ENCODE data around the gene PCBP3. TPM values are rescaled to one million over a fixed set of nuclear protein-coding genes. Genes with fewer than 3 reads are reported as not detected.

Gene PCBP3
- total RNA-seq, 1 experiment from 2014 or later = 10.9 TPM

DNA sequence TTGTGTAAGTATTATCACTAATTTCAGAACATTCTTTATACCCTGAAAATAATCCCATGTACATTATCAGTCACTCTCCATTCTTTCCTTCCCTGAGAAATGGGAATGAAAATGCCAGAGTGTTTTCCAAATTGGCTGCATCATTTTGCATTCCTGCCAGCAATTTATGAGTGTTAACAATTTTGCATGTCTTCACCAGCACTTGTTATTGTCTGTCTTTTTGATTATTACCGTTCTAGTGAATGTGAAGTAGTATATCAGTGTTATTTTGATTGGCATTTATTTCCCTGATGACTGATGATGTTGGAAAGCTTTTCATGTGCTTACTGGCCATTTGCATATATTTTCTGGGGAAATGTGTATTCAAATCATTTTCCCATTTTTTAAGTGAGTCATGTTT is 71.9 kb downstream of the PCBP3 start:
- Histone ChIP-seq H3K79me2 (ENCODE audit: insufficient read depth, low read length) (no peaks in the 10 kb centered on the region), H3K23ac (ENCODE audit: insufficient read length, low read depth, low read length) (no peak overlapping the region), H3K4me2 (ENCODE audit: insufficient read depth, insufficient read length, low read length) (no peak overlapping the region), H2BK120ac (ENCODE audit: low read depth, low read length, poor library complexity, severe bottlenecking) (no peak overlapping the region), H3T11ph (ENCODE audit: low read length) (no peak overlapping the region), H4K8ac (replicated peaks; ENCODE audit: insufficient read length, low read depth, low read length) (no peak overlapping the region), H3K9ac (ENCODE audit: extremely low read depth, insufficient read length, low read length) (no peak overlapping the region), H3K4ac (ENCODE audit: low read depth, low read length) (no peak overlapping the region), H4K5ac (ENCODE audit: insufficient read length, low read depth, low read length) (no peak overlapping the region), H2AFZ (ENCODE audit: low read length) (no peak overlapping the region), H2AK5ac (ENCODE audit: insufficient read length, low read length) (no peak overlapping the region), H3K9me3 (ENCODE audit: control insufficient read depth, low read depth, low read length) (no peaks in the 10 kb centered on the region), H3K18ac (ENCODE audit: insufficient read length, low read depth, low read length) (no peak overlapping the region), H2BK20ac (ENCODE audit: low read depth, low read length, poor library complexity, severe bottlenecking) (no peak overlapping the region), H2BK12ac (ENCODE audit: insufficient read length, low read depth, low read length) (no peak overlapping the region), H3K56ac (ENCODE audit: insufficient read length, low read depth, low read length) (no peak overlapping the region), H3K79me1 (ENCODE audit: insufficient read depth, low read depth, low read length, poor library complexity, severe bottlenecking) (no peaks in the 10 kb centered on the region), H4K91ac (ENCODE audit: insufficient read length, low read depth, low read length) (no peak overlapping the region), H3K23me2 (ENCODE audit: insufficient read length, low read depth, low read length, poor library complexity, severe bottlenecking) (no peaks in the 10 kb centered on the region), H3K4me1 (ENCODE audit: insufficient read depth, low read length) (no peaks in the 10 kb centered on the region), H3K14ac (ENCODE audit: insufficient read depth, low read length) (no peak overlapping the region), H3K27ac (ENCODE audit: insufficient read length, low read depth, low read length) (no peak overlapping the region), H3K27me3 (ENCODE audit: insufficient read depth, low read length) (no peaks in the 10 kb centered on the region), H4K20me1 (ENCODE audit: control insufficient read depth, insufficient read depth, insufficient read length) (no peaks in the 10 kb centered on the region), H2BK15ac (ENCODE audit: low read depth, low read length) (no peak overlapping the region), H2BK5ac (ENCODE audit: insufficient read length, low read length) (no peak overlapping the region)
- Mint-ChIP-seq H3K9me3 (peaks cover 2 to 4% of the 10 kb centered on the region in 2 experiments; a peak in 2 of 5 replicates), H3K27ac (no peak overlapping the region), H3K4me3 (no peak overlapping the region), H3K36me3 (ENCODE audit: insufficient read depth in 1 of 3, low read depth in 3 of 3) (no peaks in the 10 kb centered on the region; a peak in 1 of 7 replicates), H3K27me3 (ENCODE audit: low read depth) (no peaks in the 10 kb centered on the region), H3K4me1 (peaks cover 0 to 3% of the 10 kb centered on the region in 2 experiments; a peak in 2 of 4 replicates)
- TF ChIP-seq CTCF (conservative IDR thresholded peaks at IDR 0.05) = no peak
- no CpG with 5 or more reads among the region's 1 CpG for WGBS (ENCODE audit: extremely low coverage, insufficient read length, low lambda C conversion rate)
- no peak for DNase-seq
